Muscle of leg (tissue), 11 donors: ENCODE results near the gene SURF1. TPM values are rescaled to one million over a fixed set of nuclear protein-coding genes. Genes with fewer than 3 reads are reported as not detected.

Source experiments
- DNase-seq: peaks from one replicate; pipeline ENCODE4 v3.0.0; 2013
- H3K27ac ChIP-seq: one replicate; pipeline ENCODE4 v1.5.1; 2013; ENCODE audit warnings: mild to moderate bottlenecking, low read length, control low read depth
- H3K27me3 ChIP-seq: one replicate; pipeline ENCODE4 v1.6.1; 2013; ENCODE audit warnings: low read length; ENCODE audit not compliant: control insufficient read depth, insufficient read depth
- H3K36me3 ChIP-seq: one replicate; pipeline ENCODE4 v1.6.1; 2013; ENCODE audit warnings: low read length; ENCODE audit not compliant: control insufficient read depth, insufficient read depth
- H3K4me1 ChIP-seq: one replicate; pipeline ENCODE4 v1.6.1; 2013; ENCODE audit warnings: low read length; ENCODE audit not compliant: control insufficient read depth, insufficient read depth
- H3K4me3 ChIP-seq: one replicate; pipeline ENCODE4 v1.5.1; 2013; ENCODE audit warnings: low read length, control low read depth
- H3K9me3 ChIP-seq: replicated peaks from 2 replicates; pipeline ENCODE4 v1.6.1; 2013; ENCODE audit warnings: low read depth, low read length; ENCODE audit not compliant: control insufficient read depth
- WGBS: methylation state at CpG from one replicate; pipeline ENCODE4 v1.1.5; 2013; ENCODE audit warnings: missing lambda C conversion rate; ENCODE audit not compliant: insufficient coverage; 5-methylcytosine and 5-hydroxymethylcytosine counted together
- polyA plus RNA-seq, 8 donors: library from polyadenylated mRNA; unstranded; fragments of 120-200 nt; gene quantifications; one replicate each; pipeline versions ENCODE4 v1.2.1 to v1.2.3, GENCODE V29; 2013; ENCODE audit warnings: inconsistent platforms in 1 of 8, low replicate concordance in 1 of 8; ENCODE audit not compliant: insufficient read length in 8 of 8, insufficient read depth in 1 of 8
- total RNA-seq: library from RNA; stranded (reverse); fragments of 120-200 nt; gene quantifications from one replicate; pipeline ENCODE4 v1.2.4, GENCODE V29; 2013

The SURF1 gene
- total and polyA plus RNA-seq, 9 donors = 19.3 to 36.5 (median 26.8) TPM

- H3K27me3 ChIP-seq = no peaks in the 10 kb centered on the region
- H3K4me1 ChIP-seq = peaks cover 23% of the 10 kb centered on the region
- 82% methylated on average over 7 of the region's 7 CpGs for WGBS
- DNase-seq = no peak
- H3K9me3 ChIP-seq = no peaks in the 10 kb centered on the region
- H3K27ac ChIP-seq = no peak overlapping the region
- H3K4me3 ChIP-seq = no peak overlapping the region
- H3K36me3 ChIP-seq = peaks cover 56% of the 10 kb centered on the region
Observed at GRCh38 chr9:133354766-133355165, 1.5 kb downstream of the SURF1 start.

GRCh38 chr9:133353548-133353947 lies 2.7 kb downstream of the SURF1 start:
- Histone ChIP-seq H3K9me3 (no peaks in the 10 kb centered on the region), H3K36me3 (peaks cover 55% of the 10 kb centered on the region), H3K4me1 (peaks cover 28% of the 10 kb centered on the region), H3K27me3 (no peaks in the 10 kb centered on the region), H3K27ac (no peak overlapping the region), H3K4me3 (no peak overlapping the region)
- 93% methylated on average over 4 of the region's 5 CpGs for WGBS
- no peak for DNase-seq

DNA sequence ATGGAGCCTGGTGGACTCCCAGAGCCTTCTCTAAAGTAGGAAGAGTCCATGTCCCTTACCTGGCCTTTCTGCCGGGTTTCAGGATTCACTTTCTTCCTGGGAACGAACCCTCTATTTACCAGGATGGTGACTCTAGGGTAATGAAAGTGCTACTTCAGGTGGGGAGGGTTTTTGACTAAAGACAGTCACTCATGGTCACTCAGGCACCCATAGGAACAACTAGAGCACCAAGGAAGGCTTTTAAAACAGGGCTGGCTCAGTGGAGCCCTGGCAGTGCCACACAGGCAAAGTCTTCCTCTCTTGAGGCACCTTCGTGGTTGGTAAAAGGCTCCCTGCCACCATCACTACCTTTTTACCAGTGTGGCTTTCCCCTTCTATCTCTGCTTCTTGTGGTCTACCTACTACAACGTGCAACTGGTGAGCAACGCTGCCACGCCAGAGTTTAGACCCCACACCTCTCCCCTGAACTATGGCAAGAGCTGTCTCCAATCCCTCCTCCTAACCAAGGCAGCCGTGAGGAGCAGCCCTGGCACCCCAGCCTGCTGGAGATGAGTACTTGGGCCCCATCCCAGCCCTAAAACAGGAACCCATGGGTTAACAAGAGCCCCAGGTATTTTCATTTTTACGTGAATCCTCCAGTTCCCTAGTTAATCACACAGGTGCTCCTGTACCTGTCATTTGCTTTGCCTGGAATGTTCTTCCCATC lies 3.5 kb downstream of the SURF1 start:
- DNase-seq = no peak
- H3K27ac ChIP-seq = no peak overlapping the region
- H3K27me3 ChIP-seq = no peaks in the 10 kb centered on the region
- no peaks in the 10 kb centered on the region for H3K9me3 ChIP-seq
- H3K4me1 ChIP-seq = peaks cover 28% of the 10 kb centered on the region
- H3K4me3 ChIP-seq = no peak overlapping the region
- H3K36me3 ChIP-seq = peaks cover 55% of the 10 kb centered on the region
- whole genome bisulfite sequencing = 67% methylated on average over 7 of the region's 8 CpGs

GRCh38 chr9:133351908-133352634 lies 4.2 kb downstream of the SURF1 start:
- no peak overlapping the region for H3K27ac ChIP-seq
- DNase-seq = no peak
- H3K4me1 ChIP-seq = peaks cover 22% of the 10 kb centered on the region
- peaks cover 52% of the 10 kb centered on the region for H3K36me3 ChIP-seq
- H3K9me3 ChIP-seq = no peaks in the 10 kb centered on the region
- no peaks in the 10 kb centered on the region for H3K27me3 ChIP-seq
- WGBS = 74% methylated on average over 10 of the region's 14 CpGs
- H3K4me3 ChIP-seq = no peak overlapping the region

- no peak overlapping the region for H3K27ac ChIP-seq
- no peak overlapping the region for H3K4me3 ChIP-seq
- no peaks in the 10 kb centered on the region for H3K27me3 ChIP-seq
- H3K4me1 ChIP-seq = peaks cover 24% of the 10 kb centered on the region
- H3K9me3 ChIP-seq = no peaks in the 10 kb centered on the region
- no peak for DNase-seq
- peaks cover 52% of the 10 kb centered on the region for H3K36me3 ChIP-seq
- no CpG with 5 or more reads among the region's 3 CpGs for WGBS
Observed at GRCh38 chr9:133351526-133351907, 4.8 kb downstream of the SURF1 start.

DNA sequence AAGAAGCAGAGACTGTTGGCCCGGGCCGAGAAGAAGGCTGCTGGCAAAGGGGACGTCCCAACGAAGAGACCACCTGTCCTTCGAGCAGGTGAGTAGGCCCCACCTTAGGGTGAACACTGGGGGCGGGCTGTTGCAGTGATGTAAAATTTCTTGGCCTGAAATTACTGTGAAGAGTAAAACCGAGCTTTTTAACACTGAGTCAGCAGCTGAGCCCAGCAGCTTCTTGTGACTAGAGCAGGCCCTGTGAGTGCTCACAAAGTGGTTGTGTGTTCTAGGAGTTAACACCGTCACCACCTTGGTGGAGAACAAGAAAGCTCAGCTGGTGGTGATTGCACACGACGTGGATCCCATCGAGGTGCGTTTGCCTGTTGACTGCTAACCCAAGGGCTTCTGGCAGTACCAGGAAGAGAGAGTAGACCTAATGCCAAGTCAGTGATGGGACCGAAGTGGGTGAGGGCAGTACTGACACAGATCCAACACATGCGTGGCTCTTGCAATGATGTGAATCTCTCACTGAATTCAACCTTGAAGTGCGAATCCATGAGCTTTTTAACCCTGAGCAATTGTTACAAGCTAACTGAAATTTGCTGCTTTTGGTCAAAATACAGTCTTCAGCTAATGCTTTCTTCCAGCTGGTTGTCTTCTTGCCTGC lies 6.2 kb downstream of the SURF1 start:
- peaks cover 66% of the 10 kb centered on the region for H3K36me3 ChIP-seq
- no peak overlapping the region for H3K27ac ChIP-seq
- 81% methylated on average over 15 of the region's 15 CpGs for WGBS
- no peaks in the 10 kb centered on the region for H3K27me3 ChIP-seq
- H3K9me3 ChIP-seq = no peaks in the 10 kb centered on the region
- peaks cover 27% of the 10 kb centered on the region for H3K4me1 ChIP-seq
- no peak overlapping the region for H3K4me3 ChIP-seq
- DNase-seq = no peak

DNA sequence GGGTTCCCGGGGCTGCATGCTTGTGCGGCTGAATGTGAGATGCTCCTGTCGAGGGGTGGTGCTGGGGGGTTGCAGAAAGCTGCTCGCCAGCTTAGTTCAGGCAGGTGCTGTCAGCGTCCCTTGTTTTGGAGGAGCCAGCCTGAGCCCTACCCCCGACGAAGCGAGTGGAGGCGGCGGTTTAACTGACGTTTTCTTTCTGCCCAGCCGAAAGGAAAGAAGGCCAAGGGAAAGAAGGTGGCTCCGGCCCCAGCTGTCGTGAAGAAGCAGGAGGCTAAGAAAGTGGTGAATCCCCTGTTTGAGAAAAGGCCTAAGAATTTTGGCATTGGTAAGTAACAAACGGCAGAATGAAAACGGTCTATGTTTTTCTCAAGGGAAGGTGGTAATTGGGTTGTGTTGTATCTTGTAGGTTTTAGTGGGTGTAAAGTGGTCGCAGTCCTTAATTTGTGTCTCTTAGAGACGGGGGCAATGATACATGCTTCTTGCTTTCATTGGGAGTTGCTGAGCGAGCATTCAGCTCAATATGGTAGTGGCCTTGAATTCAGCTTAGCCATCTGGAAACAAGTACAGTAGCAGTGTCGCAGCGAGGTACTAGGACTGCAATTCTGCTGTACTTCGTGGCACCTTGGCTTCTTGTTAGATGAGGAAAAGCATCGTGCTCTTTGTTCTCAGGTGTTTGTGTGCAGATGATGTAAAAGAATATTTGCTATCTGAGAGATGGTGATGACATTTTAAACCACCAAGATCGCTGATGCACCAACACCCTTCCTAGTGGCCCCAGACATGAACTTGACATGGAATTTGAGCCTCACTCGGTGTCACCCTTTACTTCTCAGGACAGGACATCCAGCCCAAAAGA lies 7.3 kb downstream of the SURF1 start:
- no peak for DNase-seq
- Histone ChIP-seq H3K36me3 (peaks cover 76% of the 10 kb centered on the region), H3K4me3 (peak overlapping the region; percentile 100), H3K27me3 (no peaks in the 10 kb centered on the region), H3K9me3 (no peaks in the 10 kb centered on the region), H3K27ac (peak overlapping the region; percentile 92), H3K4me1 (peaks cover 27% of the 10 kb centered on the region)
- WGBS = 4% methylated on average over 20 of the region's 25 CpGs

- Histone ChIP-seq H3K4me1 (peaks cover 27% of the 10 kb centered on the region), H3K27me3 (no peaks in the 10 kb centered on the region), H3K36me3 (peaks cover 77% of the 10 kb centered on the region), H3K9me3 (no peaks in the 10 kb centered on the region), H3K4me3 (peak within 1 kb of the TSS; percentile 100), H3K27ac (peak within 1 kb of the TSS; percentile 92)
- WGBS = under 1% methylated on average over 57 of the region's 64 CpGs
- DNase-seq = peak; percentile 99
Observed at GRCh38 chr9:133347985-133348717, 8.1 kb downstream of the SURF1 start, which contains the start of the genes MED22 and RPL7A. MED22 (minus strand) TSS chr9:133348131; CDS start chr9:133346662, 1,469 bp downstream. RPL7A (plus strand) TSS chr9:133348218; CDS start chr9:133348244, 26 bp downstream.

GRCh38 chr9:133347515-133347984 lies 8.7 kb downstream of the SURF1 start:
- WGBS = 0% methylated on average over 25 of the region's 41 CpGs
- Histone ChIP-seq H3K4me1 (peaks cover 31% of the 10 kb centered on the region), H3K9me3 (no peaks in the 10 kb centered on the region), H3K27me3 (no peaks in the 10 kb centered on the region), H3K4me3 (peak overlapping the region; percentile 100), H3K36me3 (peaks cover 77% of the 10 kb centered on the region), H3K27ac (peak overlapping the region; percentile 92)
- DNase-seq = peak; percentile 62
